Thyroid gland (tissue), 4 donors: ENCODE measurements around the gene MYT1.
"Not testable (repeated sequence)": the region's sequence is repeated elsewhere in the genome, so short reads cannot be mapped to it uniquely, and the experiment has no call there.

Experiments
- CTCF ChIP-seq, 6 experiments: fragments of 200-600 bp in 3 of 6; fragments of 450-650 bp in 3 of 6; sonication (generic) in 3 of 6; IDR thresholded peaks; one replicate each; pipeline ENCODE4 v1.5.1; 2016 to 2019; ENCODE audit warnings: antibody characterized with exemption in 6 of 6, mild to moderate bottlenecking in 2 of 6, inconsistent platforms in 1 of 6, moderate library complexity in 1 of 6
- POLR2A ChIP-seq, 2 donors: fragments of 450-650 bp; IDR thresholded peaks; one replicate each; pipeline ENCODE4 v1.6.1; 2017; ENCODE audit warnings: antibody characterized with exemption in 2 of 2, mild to moderate bottlenecking in 2 of 2, moderate library complexity in 1 of 2

- TF ChIP-seq CTCF, POLR2A (IDR thresholded peaks at IDR 0.05): not testable (repeated sequence)
These were observed 123.0 kb downstream of the MYT1 start for GRCh38 chr20:64287264-64287590.
